ENCODE data around the gene PPARA.
A peak's percentile ranks its signal among the peaks of the same experiment; 100 is the strongest.

PPARA gene

DNA sequence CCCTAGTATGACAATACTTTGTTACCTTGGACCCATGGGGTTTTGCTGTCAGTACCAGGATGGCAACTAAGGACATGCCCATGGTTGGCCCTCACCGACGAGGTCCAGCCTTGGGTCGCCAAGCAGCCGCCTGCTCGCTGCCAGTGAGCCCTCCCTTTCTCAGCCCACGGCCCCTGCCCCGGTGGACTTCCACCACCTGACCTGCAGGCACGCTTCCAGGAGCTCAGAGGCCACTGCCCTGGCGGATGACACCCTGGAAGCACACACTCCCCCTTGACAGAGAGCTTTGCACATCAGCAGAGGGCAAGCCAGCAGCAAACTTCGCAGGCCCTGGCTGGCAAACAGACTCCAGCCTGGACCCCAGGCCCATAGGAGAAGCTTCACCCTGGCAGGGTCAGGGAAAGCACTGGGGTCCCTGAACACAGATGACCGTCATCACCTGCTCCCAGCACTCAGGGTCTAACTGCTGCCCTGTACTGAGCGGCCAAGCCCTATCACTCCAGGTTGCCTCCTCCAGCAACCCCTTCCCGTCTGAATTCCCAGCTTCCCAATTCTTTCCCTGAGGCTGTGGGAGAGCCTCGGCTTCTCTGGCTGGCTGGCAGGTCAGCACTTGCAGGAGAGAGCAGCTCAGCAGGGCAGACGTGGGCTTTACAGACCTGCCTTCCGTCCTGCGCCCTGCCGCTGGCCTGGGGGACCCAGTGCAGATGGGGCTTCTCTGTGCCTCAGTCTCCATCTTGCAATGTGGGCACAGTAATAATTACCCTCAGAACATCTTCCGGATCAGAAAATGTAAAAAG lies 2.7 kb upstream of the PPARA start:
- no peak overlapping the region for H2BK5ac ChIP-seq (ENCODE audit: low read length)
- H4K91ac ChIP-seq (ENCODE audit: low read depth, low read length, poor library complexity): no peak overlapping the region
- H3K9me3 ChIP-seq (replicated peaks in 1 of 2; ENCODE audit: control insufficient read depth in 2 of 2, insufficient read depth in 1 of 2, low read depth in 1 of 2, low read length in 2 of 2): no peaks in the 10 kb centered on the region
- H3K79me1 ChIP-seq (ENCODE audit: low read depth, low read length): no peaks in the 10 kb centered on the region
- peak overlapping the region; percentile 26 for H3K14ac ChIP-seq (ENCODE audit: low read length)
- no peak overlapping the region for H3K9ac ChIP-seq (ENCODE audit: low read depth, low read length, poor library complexity)
- no peak overlapping the region for H3K27ac ChIP-seq (replicated peaks; ENCODE audit: low read length)
- peaks cover 4 to 10% of the 10 kb centered on the region in 2 donors for H3K4me1 ChIP-seq (ENCODE audit: control insufficient read depth in 2 of 2, insufficient read depth in 1 of 2, low read depth in 1 of 2, low read length in 2 of 2)
- H2AK5ac ChIP-seq (ENCODE audit: low read depth, low read length): peak overlapping the region; percentile 40
- H3K36me3 ChIP-seq (replicated peaks in 1 of 2; ENCODE audit: control insufficient read depth in 2 of 2, insufficient read depth in 2 of 2, low read length in 2 of 2): no peaks in the 10 kb centered on the region
- no peak overlapping the region for H2BK15ac ChIP-seq (ENCODE audit: low read length)
- H3K18ac ChIP-seq (ENCODE audit: low read length): peak overlapping the region; percentile 55
- H3K4me2 ChIP-seq (ENCODE audit: insufficient read depth, low read length, poor library complexity, severe bottlenecking): no peak overlapping the region
- H3K4ac ChIP-seq (ENCODE audit: low read length): no peak overlapping the region
- DNase-seq (ENCODE audit: low spot score): no peak
- no peak overlapping the region for H2AFZ ChIP-seq (ENCODE audit: low read length)
- H4K8ac ChIP-seq (ENCODE audit: low read depth, low read length): no peak overlapping the region
- no CpG with 5 or more reads among the region's 19 CpGs for WGBS, 2 donors (ENCODE audit: extremely low coverage in 2 of 2, insufficient read length in 2 of 2, insufficient replicate concordance in 1 of 2)
- H3K27me3 ChIP-seq (ENCODE audit: control insufficient read depth in 3 of 3, insufficient read depth in 3 of 3, low read depth in 1 of 3, low read length in 3 of 3): peaks cover 8 to 81% (median 55%) of the 10 kb centered on the region in 3 experiments
- no peak overlapping the region for H2BK12ac ChIP-seq (ENCODE audit: low read length)
- no peak overlapping the region for H3K4me3 ChIP-seq (ENCODE audit: low read length in 2 of 2)
- H3K23ac ChIP-seq (ENCODE audit: low read depth, low read length, poor library complexity): peak overlapping the region; percentile 4
- no peak overlapping the region for H2BK120ac ChIP-seq (ENCODE audit: low read depth, low read length)

DNA sequence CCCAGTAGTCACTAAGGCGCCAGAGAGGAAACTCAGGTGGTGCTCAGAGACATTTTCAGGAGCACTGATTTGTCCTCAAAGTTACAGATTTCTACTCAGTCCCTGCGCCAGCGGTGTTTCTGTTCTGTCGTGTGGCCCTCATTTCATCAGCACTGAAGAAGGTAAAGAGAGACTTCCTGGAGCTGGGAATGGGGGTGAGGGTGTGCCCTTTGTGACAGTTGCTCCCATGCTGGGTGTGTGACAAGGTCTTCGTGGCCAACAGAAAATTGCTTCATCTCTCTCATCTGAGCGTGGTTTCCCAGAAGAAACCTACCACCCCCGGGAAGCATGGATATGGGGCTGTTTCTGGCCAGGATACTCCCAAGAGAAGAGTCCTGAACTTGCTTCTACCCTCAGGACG lies 2.0 kb upstream of the PPARA start:
- no peak overlapping the region for H2BK12ac ChIP-seq (ENCODE audit: low read length)
- no peak overlapping the region for H3K4me3 ChIP-seq (ENCODE audit: low read length in 2 of 2)
- H3K18ac ChIP-seq (ENCODE audit: low read length): no peak overlapping the region
- H3K27me3 ChIP-seq (ENCODE audit: control insufficient read depth in 3 of 3, insufficient read depth in 3 of 3, low read depth in 1 of 3, low read length in 3 of 3): peaks cover 8 to 77% (median 54%) of the 10 kb centered on the region in 3 experiments
- H2AK5ac ChIP-seq (ENCODE audit: low read depth, low read length): no peak overlapping the region
- no peak overlapping the region for H3K14ac ChIP-seq (ENCODE audit: low read length)
- H2BK5ac ChIP-seq (ENCODE audit: low read length): no peak overlapping the region
- H3K36me3 ChIP-seq (replicated peaks in 1 of 2; ENCODE audit: control insufficient read depth in 2 of 2, insufficient read depth in 2 of 2, low read length in 2 of 2): no peaks in the 10 kb centered on the region
- DNase-seq (ENCODE audit: low spot score): no peak
- no peak overlapping the region for H4K91ac ChIP-seq (ENCODE audit: low read depth, low read length, poor library complexity)
- no peak overlapping the region for H3K4me2 ChIP-seq (ENCODE audit: insufficient read depth, low read length, poor library complexity, severe bottlenecking)
- H2BK15ac ChIP-seq (ENCODE audit: low read length): no peak overlapping the region
- H3K9ac ChIP-seq (ENCODE audit: low read depth, low read length, poor library complexity): no peak overlapping the region
- no peak overlapping the region for H4K8ac ChIP-seq (ENCODE audit: low read depth, low read length)
- no peak overlapping the region for H2BK120ac ChIP-seq (ENCODE audit: low read depth, low read length)
- no peaks in the 10 kb centered on the region for H3K9me3 ChIP-seq (replicated peaks in 1 of 2; ENCODE audit: control insufficient read depth in 2 of 2, insufficient read depth in 1 of 2, low read depth in 1 of 2, low read length in 2 of 2)
- H3K79me1 ChIP-seq (ENCODE audit: low read depth, low read length): no peaks in the 10 kb centered on the region
- H3K4me1 ChIP-seq (ENCODE audit: control insufficient read depth in 2 of 2, insufficient read depth in 1 of 2, low read depth in 1 of 2, low read length in 2 of 2): peaks cover 4 to 10% of the 10 kb centered on the region in 2 donors
- no peak overlapping the region for H2AFZ ChIP-seq (ENCODE audit: low read length)
- no CpG with 5 or more reads among the region's 8 CpGs for WGBS, 2 donors (ENCODE audit: extremely low coverage in 2 of 2, insufficient read length in 2 of 2, insufficient replicate concordance in 1 of 2)
- no peak overlapping the region for H3K4ac ChIP-seq (ENCODE audit: low read length)
- no peak overlapping the region for H3K27ac ChIP-seq (replicated peaks; ENCODE audit: low read length)
- H3K23ac ChIP-seq (ENCODE audit: low read depth, low read length, poor library complexity): no peak overlapping the region

DNA sequence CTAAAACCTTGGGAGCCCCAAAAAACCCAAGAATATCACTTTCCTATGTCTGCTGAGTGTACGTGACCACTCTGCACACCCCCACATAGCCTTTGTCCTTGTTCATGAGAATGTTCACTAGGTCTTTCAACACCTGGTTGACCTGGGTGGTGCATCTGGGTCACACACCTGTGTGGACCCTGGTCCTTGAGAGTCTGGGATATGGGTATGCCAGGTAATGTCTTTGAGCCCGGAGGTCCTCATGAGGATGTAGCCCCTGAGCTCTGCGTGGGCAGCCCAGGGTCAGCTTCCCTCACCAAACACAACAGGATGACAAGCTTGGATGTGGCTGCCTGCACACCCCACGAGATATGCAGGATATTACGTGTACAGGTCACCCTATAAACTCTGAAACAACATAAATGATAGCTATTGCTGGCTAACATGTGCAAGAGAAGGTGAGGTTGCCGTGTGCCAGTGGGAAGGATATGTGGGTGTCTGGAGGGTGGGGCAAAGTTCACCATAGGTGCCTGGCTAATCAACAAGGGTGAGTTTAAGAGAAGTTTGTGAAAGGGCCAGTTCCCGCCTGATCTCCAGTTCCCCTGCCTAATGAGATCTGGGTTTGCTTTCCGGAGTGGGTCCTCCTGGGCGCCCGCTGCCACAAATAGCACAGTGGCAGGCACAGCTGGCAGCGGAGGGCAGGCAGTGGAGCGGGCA lies 1.4 kb upstream of the PPARA start:
- no peak overlapping the region for H2AK5ac ChIP-seq (ENCODE audit: low read depth, low read length)
- no peak overlapping the region for H3K9ac ChIP-seq (ENCODE audit: low read depth, low read length, poor library complexity)
- H3K27ac ChIP-seq (replicated peaks; ENCODE audit: low read length): no peak overlapping the region
- WGBS, 2 donors (ENCODE audit: extremely low coverage in 2 of 2, insufficient read length in 2 of 2, insufficient replicate concordance in 1 of 2): no CpG with 5 or more reads among the region's 12 CpGs
- no peaks in the 10 kb centered on the region for H3K9me3 ChIP-seq (replicated peaks in 1 of 2; ENCODE audit: control insufficient read depth in 2 of 2, insufficient read depth in 1 of 2, low read depth in 1 of 2, low read length in 2 of 2)
- H4K91ac ChIP-seq (ENCODE audit: low read depth, low read length, poor library complexity): no peak overlapping the region
- H3K27me3 ChIP-seq (ENCODE audit: control insufficient read depth in 3 of 3, insufficient read depth in 3 of 3, low read depth in 1 of 3, low read length in 3 of 3): peaks cover 8 to 71% (median 54%) of the 10 kb centered on the region in 3 experiments
- H2BK120ac ChIP-seq (ENCODE audit: low read depth, low read length): no peak overlapping the region
- H2BK12ac ChIP-seq (ENCODE audit: low read length): no peak overlapping the region
- no peak overlapping the region for H3K14ac ChIP-seq (ENCODE audit: low read length)
- no peak overlapping the region for H4K8ac ChIP-seq (ENCODE audit: low read depth, low read length)
- peak overlapping the region; percentile 82 for H3K18ac ChIP-seq (ENCODE audit: low read length)
- H3K4me1 ChIP-seq (ENCODE audit: control insufficient read depth in 2 of 2, insufficient read depth in 1 of 2, low read depth in 1 of 2, low read length in 2 of 2): peaks cover 4 to 10% of the 10 kb centered on the region in 2 donors
- peak overlapping the region; percentile 99 for H2AFZ ChIP-seq (ENCODE audit: low read length)
- peak overlapping the region; percentile 2 for H3K23ac ChIP-seq (ENCODE audit: low read depth, low read length, poor library complexity)
- peak overlapping the region; percentile 89 for H3K4me2 ChIP-seq (ENCODE audit: insufficient read depth, low read length, poor library complexity, severe bottlenecking)
- no peak overlapping the region for H2BK5ac ChIP-seq (ENCODE audit: low read length)
- H2BK15ac ChIP-seq (ENCODE audit: low read length): no peak overlapping the region
- no peaks in the 10 kb centered on the region for H3K36me3 ChIP-seq (replicated peaks in 1 of 2; ENCODE audit: control insufficient read depth in 2 of 2, insufficient read depth in 2 of 2, low read length in 2 of 2)
- H3K79me1 ChIP-seq (ENCODE audit: low read depth, low read length): no peaks in the 10 kb centered on the region
- H3K4ac ChIP-seq (ENCODE audit: low read length): no peak overlapping the region
- DNase-seq (ENCODE audit: low spot score): no peak
- peak overlapping the region; percentile 58 to 88 for H3K4me3 ChIP-seq (ENCODE audit: low read length in 2 of 2)

DNA sequence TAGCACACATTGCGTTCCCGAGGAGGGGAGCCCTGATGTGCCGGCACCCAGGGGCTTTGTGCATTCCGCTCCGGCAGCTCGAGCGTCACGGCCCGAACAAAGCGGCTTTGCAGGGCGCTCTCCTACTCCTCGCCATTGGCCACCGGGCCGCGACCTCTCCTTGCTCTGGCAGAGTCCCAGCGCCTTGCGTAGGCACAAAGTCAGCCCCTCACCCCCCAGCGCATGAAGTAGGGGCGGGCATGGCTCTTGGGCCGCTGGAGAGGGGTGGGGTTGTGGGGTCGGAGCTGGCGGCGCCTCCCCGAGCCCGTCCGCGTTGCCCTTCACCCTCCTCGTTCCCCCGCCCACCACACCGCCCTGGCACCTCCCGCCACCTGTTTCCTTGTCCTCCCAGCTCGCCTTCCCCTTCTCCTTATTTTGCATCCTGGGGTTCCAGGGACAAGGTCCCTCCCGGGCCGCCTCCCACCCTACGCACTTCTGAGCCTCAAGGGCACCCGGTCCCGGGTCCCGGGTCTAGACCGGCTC lies 753 bp upstream of the PPARA start:
- Histone ChIP-seq H2BK12ac (ENCODE audit: low read length) (no peak overlapping the region), H3K23ac (ENCODE audit: low read depth, low read length, poor library complexity) (peak overlapping the region; percentile 13), H3K4me3 (ENCODE audit: low read length in 2 of 2) (peak overlapping the region; percentile 58 to 88), H3K79me1 (ENCODE audit: low read depth, low read length) (no peaks in the 10 kb centered on the region), H3K14ac (ENCODE audit: low read length) (no peak overlapping the region), H3K4me1 (ENCODE audit: control insufficient read depth in 2 of 2, insufficient read depth in 1 of 2, low read depth in 1 of 2, low read length in 2 of 2) (peaks cover 4 to 10% of the 10 kb centered on the region in 2 donors), H3K9ac (ENCODE audit: low read depth, low read length, poor library complexity) (peak overlapping the region; percentile 78), H3K4me2 (ENCODE audit: insufficient read depth, low read length, poor library complexity, severe bottlenecking) (peak overlapping the region; percentile 89), H4K91ac (ENCODE audit: low read depth, low read length, poor library complexity) (no peak overlapping the region), H3K4ac (ENCODE audit: low read length) (no peak overlapping the region), H2BK120ac (ENCODE audit: low read depth, low read length) (peak overlapping the region; percentile 32), H3K36me3 (replicated peaks in 1 of 2; ENCODE audit: control insufficient read depth in 2 of 2, insufficient read depth in 2 of 2, low read length in 2 of 2) (no peaks in the 10 kb centered on the region), H3K27ac (replicated peaks; ENCODE audit: low read length) (no peak overlapping the region), H2BK5ac (ENCODE audit: low read length) (no peak overlapping the region), H3K27me3 (ENCODE audit: control insufficient read depth in 3 of 3, insufficient read depth in 3 of 3, low read depth in 1 of 3, low read length in 3 of 3) (peaks cover 8 to 71% (median 54%) of the 10 kb centered on the region in 3 experiments), H2AK5ac (ENCODE audit: low read depth, low read length) (peak overlapping the region; percentile 34), H2AFZ (ENCODE audit: low read length) (peak overlapping the region; percentile 99), H2BK15ac (ENCODE audit: low read length) (no peak overlapping the region), H3K18ac (ENCODE audit: low read length) (peak overlapping the region; percentile 82), H4K8ac (ENCODE audit: low read depth, low read length) (no peak overlapping the region), H3K9me3 (replicated peaks in 1 of 2; ENCODE audit: control insufficient read depth in 2 of 2, insufficient read depth in 1 of 2, low read depth in 1 of 2, low read length in 2 of 2) (no peaks in the 10 kb centered on the region)
- WGBS, 2 donors (ENCODE audit: extremely low coverage in 2 of 2, insufficient read length in 2 of 2, insufficient replicate concordance in 1 of 2): no CpG with 5 or more reads among the region's 39 CpGs
- peak; percentile 48 for DNase-seq (ENCODE audit: low spot score)
